NCI-H345 (cell line): ENCODE data around the gene OSBPL10.

Experiments used
- DNase-seq: peaks from one replicate; lab custom pipeline; 2025; lab: John Stamatoyannopoulos, UW

OSBPL10 gene

GRCh38 chr3:31740397-31740796 lies 240.7 kb downstream of the OSBPL10 start:
- no peak for DNase-seq

GRCh38 chr3:31738412-31738811 lies 242.7 kb downstream of the OSBPL10 start:
- no peak for DNase-seq

DNA sequence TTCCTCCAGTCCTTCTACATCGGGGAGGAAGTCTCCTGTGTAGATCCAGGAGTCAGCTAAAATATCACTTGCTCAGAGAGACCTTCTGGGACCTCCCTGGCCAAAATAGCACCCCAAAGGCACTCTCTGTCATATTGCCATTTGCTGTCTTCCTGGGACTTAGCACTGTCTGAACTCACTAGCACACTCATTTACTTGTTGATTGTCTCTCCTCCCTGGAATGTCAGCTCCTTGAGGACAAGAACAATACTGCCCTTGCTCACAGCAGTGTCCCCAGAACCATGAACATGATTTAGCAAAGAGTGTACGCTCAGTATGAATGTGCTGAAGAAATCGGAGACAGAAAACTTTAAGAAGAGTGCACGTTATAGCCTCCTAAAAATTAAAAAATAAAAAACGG lies 245.4 kb downstream of the OSBPL10 start:
- DNase-seq: no peak

DNA sequence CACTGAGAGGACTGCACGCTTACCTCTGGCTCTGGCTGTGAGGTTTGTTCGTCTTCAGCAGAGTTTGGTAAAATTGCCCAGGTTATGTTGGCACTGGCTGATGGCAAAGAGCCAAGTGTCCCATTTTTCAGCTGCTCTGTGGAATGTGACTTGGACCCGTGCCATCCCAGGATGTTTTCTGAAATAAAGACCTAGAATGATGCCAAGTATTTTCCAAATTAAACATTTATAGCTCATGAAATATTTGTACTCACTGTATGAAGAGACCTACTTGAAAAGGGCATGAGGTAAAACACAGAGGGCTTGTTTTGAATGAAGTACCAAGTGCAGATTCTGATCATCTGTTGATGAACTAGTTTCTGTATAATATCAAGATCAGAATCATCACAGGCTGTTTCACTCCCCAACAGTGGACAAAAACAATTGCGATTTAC lies 247.8 kb downstream of the OSBPL10 start:
- DNase-seq: peak; percentile 77

- DNase-seq: peak; percentile 71
Observed at GRCh38 chr3:31732548-31732947, 248.5 kb downstream of the OSBPL10 start.

GRCh38 chr3:31729573-31729972 lies 251.5 kb downstream of the OSBPL10 start:
- DNase-seq: no peak

GRCh38 chr3:31729082-31729481 lies 252.0 kb downstream of the OSBPL10 start:
- peak; percentile 33 for DNase-seq

DNA sequence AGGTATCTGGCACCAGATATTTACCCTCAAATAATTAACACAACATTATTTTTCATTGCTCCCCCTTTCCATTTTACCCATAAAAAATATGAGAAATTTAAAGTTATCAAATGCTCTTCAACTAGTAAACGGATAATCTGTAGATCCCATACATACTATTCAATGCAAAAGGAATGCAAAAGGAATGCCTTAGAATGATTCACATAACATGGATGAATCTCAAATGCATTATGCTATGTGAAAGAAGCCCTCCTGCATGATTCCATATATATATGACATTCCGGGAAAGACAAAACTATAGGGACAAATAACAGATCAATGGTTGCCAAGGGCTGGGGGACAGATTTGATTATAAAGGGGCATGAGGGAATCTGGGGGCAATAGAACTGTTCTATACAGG lies 252.7 kb downstream of the OSBPL10 start:
- no peak for DNase-seq

DNA sequence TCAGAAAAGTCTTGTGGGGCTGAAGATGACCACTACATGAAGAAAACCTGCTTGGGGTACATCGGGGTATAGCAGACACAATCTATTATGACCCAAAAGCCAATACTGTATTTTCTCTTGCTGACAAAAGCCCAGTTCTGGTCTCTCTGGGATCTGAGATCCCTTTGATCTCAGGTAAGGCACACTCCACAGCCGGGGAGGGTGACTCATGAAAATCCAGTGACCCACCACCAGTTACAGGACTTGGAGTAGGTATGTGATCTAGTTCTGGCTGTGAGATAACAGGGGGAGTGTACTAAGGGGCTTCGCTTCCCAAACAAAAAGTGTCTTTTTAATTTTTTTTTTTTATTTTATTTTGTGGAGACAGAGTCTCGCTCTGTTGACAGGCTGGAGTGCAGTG lies 255.1 kb downstream of the OSBPL10 start:
- no peak for DNase-seq

DNA sequence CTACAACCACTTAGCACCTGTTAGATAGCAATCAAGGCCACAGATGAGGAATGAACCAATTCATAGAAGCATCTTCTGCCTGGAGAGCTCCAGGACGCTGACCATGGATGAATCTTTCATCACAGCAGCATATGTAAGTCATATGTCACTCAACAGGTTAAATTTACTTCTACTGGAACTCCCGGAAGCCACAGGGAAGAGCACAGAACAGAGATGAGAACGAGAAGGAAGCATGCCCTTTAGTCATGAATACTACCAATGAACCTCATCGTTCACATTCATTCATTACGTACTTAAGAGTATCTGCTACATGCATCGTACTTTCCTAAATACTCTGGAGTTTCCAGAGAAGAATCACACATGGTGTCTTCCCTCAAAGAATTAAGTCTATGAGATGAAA lies 255.5 kb downstream of the OSBPL10 start:
- DNase-seq: no peak

GRCh38 chr3:31724651-31725050 lies 256.4 kb downstream of the OSBPL10 start:
- DNase-seq: no peak

DNA sequence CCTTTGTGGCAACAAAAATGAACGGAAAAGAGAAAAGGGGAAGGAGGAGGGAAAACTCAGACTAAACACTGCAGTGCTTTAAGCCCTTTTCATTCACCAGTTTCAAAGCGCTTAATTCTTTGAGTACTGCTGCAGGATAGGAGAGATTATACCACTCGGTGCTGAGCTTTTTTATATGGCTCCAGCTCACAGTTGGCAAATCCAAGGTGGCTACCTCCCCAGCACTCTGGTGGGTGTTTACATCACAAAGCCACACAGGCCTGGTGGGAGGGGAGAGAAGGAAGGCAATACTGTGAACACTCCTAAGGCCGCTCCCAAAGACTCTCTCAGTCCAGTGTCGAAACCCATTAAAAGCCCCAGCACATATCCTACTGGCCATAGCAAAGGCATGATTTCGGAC lies 256.9 kb downstream of the OSBPL10 start:
- DNase-seq: no peak

DNA sequence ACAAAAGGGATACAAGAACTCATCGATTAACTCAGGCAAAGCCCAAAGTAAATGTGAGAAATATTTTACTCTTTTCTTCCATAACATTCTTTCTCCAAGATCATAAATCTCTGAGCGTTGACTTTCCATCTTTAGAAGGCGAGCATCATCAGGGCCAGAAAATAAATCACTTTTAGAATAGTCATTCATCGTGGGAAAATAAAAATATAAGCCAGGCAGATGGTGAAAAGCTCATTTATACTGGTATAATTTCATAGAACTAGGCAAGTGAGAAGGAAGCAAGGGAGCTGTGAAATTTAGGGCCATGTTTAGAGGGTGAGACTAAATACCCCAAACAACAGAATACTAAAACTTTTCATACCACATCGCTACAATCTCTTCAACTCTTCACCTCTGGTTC lies 257.4 kb downstream of the OSBPL10 start:
- no peak for DNase-seq

GRCh38 chr3:31721676-31722075 lies 259.4 kb downstream of the OSBPL10 start:
- no peak for DNase-seq

GRCh38 chr3:31714495-31715280 lies 266.4 kb downstream of the OSBPL10 start:
- no peak for DNase-seq

DNA sequence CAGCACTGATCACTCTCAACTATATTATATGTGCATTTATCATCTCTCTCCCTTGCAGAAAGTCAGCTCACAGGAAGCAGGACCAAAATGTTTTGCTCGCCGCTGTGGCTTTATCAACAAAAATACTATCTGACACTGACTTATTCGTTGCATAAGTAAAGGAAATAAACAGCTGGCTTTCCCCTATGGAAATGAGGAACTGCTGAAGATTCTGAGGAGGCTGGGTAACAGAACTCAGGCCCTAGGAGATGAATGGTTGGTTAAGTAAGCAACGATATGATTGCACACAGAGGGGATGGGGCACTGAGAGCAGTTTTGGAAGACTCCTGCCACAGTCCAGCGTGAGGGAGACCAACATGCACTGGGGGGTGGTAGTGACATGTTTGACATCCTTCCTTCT lies 267.2 kb downstream of the OSBPL10 start:
- no peak for DNase-seq

DNA sequence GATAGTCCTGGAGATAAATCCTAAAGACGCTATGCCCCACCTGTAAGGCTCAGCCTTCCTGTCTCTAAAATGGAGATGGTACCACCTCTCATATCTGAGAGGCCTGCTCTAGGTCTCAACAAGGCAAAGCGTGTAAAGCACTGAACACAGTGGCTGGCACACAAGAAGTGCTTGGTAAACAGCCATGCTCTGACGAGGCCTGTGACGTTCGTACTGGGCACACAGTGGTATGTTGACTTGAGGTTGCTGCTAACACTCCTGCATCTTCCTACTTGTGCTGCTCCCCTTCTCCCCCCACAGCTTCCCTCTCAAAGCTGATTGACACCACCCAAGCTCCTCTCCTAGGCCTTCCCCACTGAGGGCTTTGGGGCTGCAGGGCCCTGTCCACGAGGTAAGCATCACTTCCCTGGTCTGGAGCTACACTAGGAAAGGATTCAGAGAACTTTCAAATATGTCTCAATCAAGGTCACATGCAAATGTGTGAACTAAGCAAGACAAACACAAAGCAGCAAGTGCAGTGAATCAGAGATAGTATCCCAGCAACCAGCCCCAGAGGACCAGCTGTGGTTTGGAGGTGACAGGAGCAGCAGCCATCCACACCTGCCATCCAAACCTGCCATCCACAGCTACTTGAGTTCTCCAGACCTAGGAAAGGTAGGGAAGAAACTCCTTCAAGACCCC lies 270.8 kb downstream of the OSBPL10 start:
- no peak for DNase-seq

GRCh38 chr3:31709526-31709925 lies 271.5 kb downstream of the OSBPL10 start:
- DNase-seq: no peak

DNA sequence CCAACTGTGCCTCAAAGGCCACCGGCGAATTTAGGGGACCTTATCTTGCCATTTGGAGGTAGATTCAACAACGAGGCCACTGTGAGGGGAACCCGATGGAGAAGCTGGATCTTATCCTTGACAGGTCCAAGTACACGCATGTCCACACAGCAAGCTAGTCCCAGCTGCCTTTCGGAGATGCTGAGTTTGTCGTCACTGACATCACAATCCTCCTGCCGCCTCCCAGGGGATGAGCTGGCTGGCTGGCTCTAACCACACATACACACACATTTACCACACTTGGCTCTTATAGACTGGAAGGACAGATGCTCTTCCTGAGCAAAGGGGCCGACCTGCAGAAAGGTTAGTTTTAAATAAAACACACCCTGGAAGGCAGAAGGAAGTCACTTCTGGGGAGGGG lies 272.1 kb downstream of the OSBPL10 start:
- no peak for DNase-seq

DNA sequence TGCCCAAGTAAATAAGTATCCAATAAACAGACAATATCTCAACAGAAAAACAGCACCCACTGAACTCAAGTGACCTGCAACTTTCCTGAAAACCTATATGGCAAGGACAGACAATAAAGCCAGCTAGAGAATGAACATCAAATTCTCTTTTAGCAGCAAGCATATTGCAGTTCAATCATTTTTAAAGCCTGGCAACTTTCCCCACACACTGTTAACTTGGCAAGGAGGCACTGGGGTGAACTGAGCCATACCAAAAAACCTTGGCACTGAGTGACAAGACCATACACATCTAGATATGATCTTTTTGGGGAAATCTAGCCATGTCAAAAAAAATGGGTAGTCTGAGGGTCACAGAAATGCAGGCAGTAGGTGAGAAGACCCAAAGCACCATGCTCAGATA lies 273.8 kb downstream of the OSBPL10 start:
- no peak for DNase-seq

DNA sequence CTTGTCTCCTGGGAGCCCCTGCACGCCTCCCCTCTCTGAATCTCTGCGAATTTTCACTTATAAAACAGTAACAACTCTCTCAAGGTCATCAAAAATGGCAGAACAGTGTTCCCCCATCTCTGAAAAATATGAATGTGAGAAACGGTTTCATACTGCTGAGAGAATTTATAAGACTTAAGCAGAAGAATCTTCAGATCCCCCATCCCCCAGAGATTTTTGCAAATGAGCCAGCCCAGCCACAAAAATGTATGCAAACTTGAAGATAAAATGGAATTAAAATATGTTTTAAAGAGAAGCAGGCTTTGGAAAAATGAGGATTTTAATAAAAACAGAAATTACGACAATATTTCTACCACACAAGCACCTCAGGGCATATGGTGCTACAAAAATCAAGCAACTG lies 275.3 kb downstream of the OSBPL10 start:
- DNase-seq: no peak

DNA sequence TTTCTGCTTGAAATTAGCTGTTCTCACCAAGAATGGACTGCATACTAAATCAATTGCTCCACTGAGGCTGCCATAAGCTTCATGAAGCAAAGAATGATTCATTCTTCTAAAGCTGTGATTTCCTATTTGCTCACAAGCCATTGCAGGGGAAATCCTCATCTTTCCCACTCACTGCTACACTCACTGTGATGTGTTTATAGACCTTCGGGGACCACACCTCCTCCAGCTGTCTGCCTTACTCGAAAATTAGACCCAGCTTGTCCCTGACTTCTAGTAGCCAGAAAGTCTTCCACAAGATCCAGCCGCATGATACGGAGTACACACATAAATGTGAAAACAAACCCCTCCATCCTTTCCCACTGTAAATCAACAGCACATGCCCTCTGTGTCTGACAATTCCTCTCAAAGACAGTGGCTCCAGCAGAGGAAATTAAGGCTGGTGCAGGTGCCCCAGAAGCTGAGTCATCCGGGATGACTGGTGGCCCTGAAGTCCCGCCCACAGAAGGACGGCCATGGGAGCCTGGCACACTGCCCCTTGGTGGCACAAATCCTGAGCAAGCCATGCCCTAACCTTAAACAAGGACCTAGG lies 276.4 kb downstream of the OSBPL10 start:
- DNase-seq: no peak

DNA sequence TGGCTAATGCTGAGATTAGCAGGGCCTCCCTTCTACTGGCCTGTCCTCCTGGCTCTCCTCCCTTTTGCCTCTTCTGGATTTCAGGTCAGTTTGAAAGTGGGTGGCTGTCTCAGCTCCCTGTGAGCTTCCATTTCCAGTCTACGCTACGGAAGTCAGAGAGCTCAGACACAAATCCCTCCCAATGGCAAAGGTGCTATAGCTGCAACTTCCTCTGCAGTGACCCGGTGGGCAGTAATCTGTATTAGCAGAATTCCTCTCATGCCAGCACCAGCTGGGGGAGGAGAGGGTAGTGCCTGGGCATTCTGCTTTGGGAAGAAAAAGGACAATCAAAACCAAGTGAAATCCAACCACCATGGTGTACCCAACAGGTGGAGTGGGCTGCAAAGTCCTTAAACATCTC lies 276.9 kb downstream of the OSBPL10 start:
- no peak for DNase-seq
